Endothelial cell of umbilical vein (primary cell): ENCODE measurements around the gene NUP37. TPM values are rescaled to one million over a fixed set of nuclear protein-coding genes. Genes with fewer than 3 reads are reported as not detected.

Source experiments
- BruUV-seq: library from RNA; stranded (reverse); fragments of 400-500 nt; replicated peaks from 2 replicates; lab custom pipeline; 2021; lab: Mats Ljungman, UMichigan
- CTCF ChIA-PET: fragments of 300-600, 350-600 bp; sonication (Branson Sonifier 250); formaldehyde crosslinking; loops from one replicate; lab custom pipeline; 2021; ENCODE audit warnings: antibody characterized with exemption, inconsistent platforms; lab: Charles Lee
- POLR2A ChIA-PET: fragments of 300-600, 350-600 bp; sonication (Branson Sonifier 250); formaldehyde crosslinking; loops from one replicate; lab custom pipeline; 2021; ENCODE audit warnings: antibody characterized with exemption, inconsistent platforms; lab: Charles Lee
- DNase-seq: peaks from one replicate; pipeline ENCODE4 v3.0.0-alpha.2; 2011; ENCODE audit warnings: low read depth, low spot score
- FAIRE-seq: peaks from 2 replicates; lab custom pipeline; 2011; peaks lifted over from hg19 to GRCh38; lab: Jason Lieb, UNC
- H2AFZ ChIP-seq: 2 replicates; pipeline ENCODE4 v1.6.0; 2012; ENCODE audit warnings: low read depth, low read length, control low read depth, inconsistent platforms
- H3K27ac ChIP-seq: 2 replicates; pipeline ENCODE4 v1.5.1; 2011; ENCODE audit warnings: low read depth, mild to moderate bottlenecking, control low read depth, low read length, moderate library complexity; ENCODE audit not compliant: insufficient read depth
- H3K27me3 ChIP-seq, 2 experiments: 2 replicates each; pipeline versions ENCODE4 v1.6.0 to v1.6.1; 2011; ENCODE audit warnings: low read length in 2 of 2, mixed read lengths in 1 of 2; ENCODE audit not compliant: control insufficient read depth in 2 of 2, insufficient read depth in 2 of 2
- H3K36me3 ChIP-seq, 2 experiments: 2 replicates in 1 of 2; 3 replicates in 1 of 2; pipeline ENCODE4 v1.5.1; 2011; ENCODE audit warnings: low read length in 2 of 2, mild to moderate bottlenecking in 1 of 2, moderate library complexity in 1 of 2; ENCODE audit not compliant: control insufficient read depth in 2 of 2, insufficient read depth in 2 of 2; ENCODE audit errors: extremely low read depth in 1 of 2
- H3K4me1 ChIP-seq: 3 replicates; pipeline ENCODE4 v1.5.1; 2011; ENCODE audit warnings: mild to moderate bottlenecking, low read length; ENCODE audit not compliant: control insufficient read depth, insufficient read depth; ENCODE audit errors: extremely low read depth
- H3K4me2 ChIP-seq: 2 replicates; pipeline ENCODE4 v1.6.1; 2011; ENCODE audit warnings: low read length, control low read depth, mixed read lengths; ENCODE audit not compliant: insufficient read depth
- H3K4me3 ChIP-seq, 3 experiments: fragments of 200-600 bp in 1 of 3; sonication (generic), shearing (Covaris generic) in 1 of 3; replicated peaks in 1 of 3; 2 replicates each; pipeline ENCODE4 v1.5.1; 2011 to 2016; ENCODE audit warnings: control low read depth in 3 of 3, low read length in 3 of 3, mild to moderate bottlenecking in 2 of 3, inconsistent platforms in 1 of 3, low read depth in 1 of 3, moderate library complexity in 1 of 3; ENCODE audit not compliant: insufficient read depth in 1 of 3
- H3K79me2 ChIP-seq: 2 replicates; pipeline ENCODE4 v1.6.0; 2012; ENCODE audit warnings: low read length, inconsistent platforms; ENCODE audit not compliant: control insufficient read depth, insufficient read depth
- H3K9ac ChIP-seq: replicated peaks from 2 replicates; pipeline ENCODE3; 2011; ENCODE audit warnings: low read length, control low read depth; ENCODE audit not compliant: insufficient read depth; ENCODE audit errors: extremely low read depth
- H3K9me1 ChIP-seq: replicated peaks from 3 replicates; pipeline ENCODE4 v1.6.0; 2011; ENCODE audit warnings: mild to moderate bottlenecking, low read length; ENCODE audit not compliant: control insufficient read depth, insufficient read depth; ENCODE audit errors: extremely low read depth
- H3K9me3 ChIP-seq: replicated peaks from 2 replicates; pipeline ENCODE4 v1.5.1; 2012; ENCODE audit warnings: low read length, inconsistent platforms; ENCODE audit not compliant: control insufficient read depth, insufficient read depth
- H4K20me1 ChIP-seq: replicated peaks from 2 replicates; pipeline ENCODE3; 2011; ENCODE audit warnings: mild to moderate bottlenecking, low read length; ENCODE audit not compliant: control insufficient read depth, insufficient read depth; ENCODE audit errors: extremely low read depth
- CTCF ChIP-seq, 2 donors: IDR thresholded peaks; 1 replicate in 1 of 2; 2 replicates in 1 of 2; pipeline ENCODE4 v1.5.1; 2011; ENCODE audit warnings: low read length in 2 of 2, mild to moderate bottlenecking in 2 of 2, moderate library complexity in 2 of 2, control low read depth in 1 of 2, inconsistent platforms in 1 of 2, low read depth in 1 of 2; ENCODE audit not compliant: insufficient read depth in 1 of 2; ENCODE audit errors: extremely low read depth in 1 of 2
- EZH2 ChIP-seq: IDR thresholded peaks from 2 replicates; pipeline ENCODE4 v1.6.1; 2012; ENCODE audit warnings: borderline replicate concordance, low read depth, mild to moderate bottlenecking, moderate library complexity, low read length, inconsistent platforms; ENCODE audit not compliant: severe bottlenecking
- FOS ChIP-seq: IDR thresholded peaks from 2 replicates; pipeline ENCODE4 v1.6.1; 2011; ENCODE audit warnings: mild to moderate bottlenecking, low read length, moderate library complexity, borderline replicate concordance; ENCODE audit not compliant: insufficient read depth
- GATA2 ChIP-seq: IDR thresholded peaks from 2 replicates; pipeline ENCODE4 v1.7.0; 2011; ENCODE audit warnings: low read depth, mild to moderate bottlenecking, moderate library complexity, mixed read lengths, low read length; ENCODE audit not compliant: insufficient read length, insufficient read depth
- JUN ChIP-seq: IDR thresholded peaks from 2 replicates; pipeline ENCODE4 v1.6.1; 2011; ENCODE audit warnings: borderline replicate concordance, low read depth; ENCODE audit not compliant: insufficient read length, insufficient read depth
- MYC ChIP-seq: IDR thresholded peaks from one replicate; pipeline ENCODE4 v1.6.1; 2011; ENCODE audit warnings: mild to moderate bottlenecking, low read depth, low read length
- POLR2A ChIP-seq: IDR thresholded peaks from 2 replicates; pipeline ENCODE4 v1.6.1; 2012; ENCODE audit warnings: low read depth, mild to moderate bottlenecking, control low read depth, low read length
- POLR2AphosphoS5 ChIP-seq: IDR thresholded peaks from 2 replicates; pipeline ENCODE4 v1.6.1; 2012; ENCODE audit warnings: low read depth, mild to moderate bottlenecking, control low read depth, low read length, moderate library complexity; ENCODE audit not compliant: insufficient read depth
- dilution Hi-C: fragments of 300-500 bp; cut with MboI; formaldehyde crosslinking; loops from one replicate; pipeline ENCODE4 v1.15.0; 2019; ENCODE audit warnings: low sequenced_read_pairs; ENCODE audit not compliant: extremely low pct_ligation_motif_present
- intact Hi-C: fragments of 100-400 bp; cut with micrococcal nuclease; formaldehyde crosslinking; loops from one replicate; pipeline ENCODE4 v1.10.0; 2022
- polyA plus RNA-seq, 4 experiments: library from polyadenylated mRNA; depleted of rRNA in 3 of 4; stranded (reverse) in 3 of 4; unstranded in 1 of 4; fragments of >200 nt; gene quantifications; 2 replicates each; pipeline versions ENCODE4 v1.2.1 to v1.2.3, GENCODE V29; 2011 to 2012; ENCODE audit warnings: missing spikeins in 1 of 4
- total RNA-seq: library from RNA; stranded (reverse); gene quantifications from 2 replicates; pipeline ENCODE4 v1.2.3, GENCODE V29; 2021

Gene NUP37
- total and polyA plus RNA-seq, 2 donors (not counting 3 experiments of a cell fraction or from before 2014, with no cell fraction given) = 25.0 to 46.8 TPM

GRCh38 chr12:102062419-102062806, 57.5 kb downstream of the NUP37 start:
- H3K27ac ChIP-seq = no peak overlapping the region
- DNase-seq (no peak), FAIRE-seq (no peak)
- peak overlapping the region; percentile 57 for H3K4me2 ChIP-seq
- BruUV-seq = no TSS peak
- TF ChIP-seq EZH2 (no peak), JUN (no peak), GATA2 (no peak), CTCF (IDR thresholded peaks at IDR 0.05; ENCODE audit: extremely low read depth in 1 of 2, insufficient read depth in 1 of 2, low read depth in 1 of 2, low read length in 2 of 2) (no peak), POLR2AphosphoS5 (no peak), MYC (no peak), FOS (no peak), POLR2A (no peak)
- H3K79me2 ChIP-seq = no peaks in the 10 kb centered on the region
- intact Hi-C loops = loop anchor here (1.0 to 10.0 kb wide), 4 partner anchors 58 to 1858 kb away; partner anchors contain the start of genes ACTR6, DRAM1, NUP37 and PARPBP
- no peaks in the 10 kb centered on the region for H3K27me3 ChIP-seq
- H4K20me1 ChIP-seq = no peaks in the 10 kb centered on the region
- no peaks in the 10 kb centered on the region for H3K36me3 ChIP-seq
- H2AFZ ChIP-seq = peak overlapping the region; percentile 78
- CTCF ChIA-PET = interaction anchor here (0.6 to 1.6 kb wide), 4 partner anchors 33 to 289 kb away, joined by 3 to 7 read pairs (median 4); no protein-coding TSS in a partner anchor
- H3K4me3 ChIP-seq = no peak overlapping the region
- peaks cover 6% of the 10 kb centered on the region for H3K4me1 ChIP-seq
- H3K9ac ChIP-seq = no peak overlapping the region
- H3K9me1 ChIP-seq = no peaks in the 10 kb centered on the region
- POLR2A ChIA-PET = no interaction called here
- dilution Hi-C loops = no loop called here
- no peaks in the 10 kb centered on the region for H3K9me3 ChIP-seq
